Keratinocyte (primary cell): ENCODE measurements around the gene TAPT1. TPM values are rescaled to one million over a fixed set of nuclear protein-coding genes. Genes with fewer than 3 reads are reported as not detected.

Source experiments
- DNase-seq: peaks from one replicate; pipeline ENCODE4 v3.0.0-alpha.2; 2011; ENCODE audit warnings: low read depth, missing footprints, low spot score
- FAIRE-seq: peaks from 2 replicates; lab custom pipeline; 2011; peaks lifted over from hg19 to GRCh38; lab: Jason Lieb, UNC
- H2AFZ ChIP-seq: 2 replicates; pipeline ENCODE4 v1.6.0; 2012; ENCODE audit warnings: low read length, control low read depth, inconsistent platforms; ENCODE audit not compliant: control insufficient read depth
- H3K27ac ChIP-seq: 2 replicates; pipeline ENCODE4 v1.5.1; 2011; ENCODE audit warnings: low read length; ENCODE audit not compliant: control insufficient read depth, insufficient read depth
- H3K27me3 ChIP-seq: 3 replicates; pipeline ENCODE4 v1.6.0; 2011; ENCODE audit warnings: low read length; ENCODE audit not compliant: control insufficient read depth, insufficient read depth; ENCODE audit errors: extremely low read depth
- H3K36me3 ChIP-seq, 2 experiments: 2 replicates in 1 of 2; 3 replicates in 1 of 2; pipeline ENCODE4 v1.5.1; 2011; ENCODE audit warnings: low read length in 2 of 2, mild to moderate bottlenecking in 1 of 2; ENCODE audit not compliant: control insufficient read depth in 2 of 2, insufficient read depth in 2 of 2; ENCODE audit errors: extremely low read depth in 1 of 2
- H3K4me1 ChIP-seq: 3 replicates; pipeline ENCODE4 v1.5.1; 2011; ENCODE audit warnings: low read length; ENCODE audit not compliant: control insufficient read depth, insufficient read depth; ENCODE audit errors: extremely low read depth
- H3K4me2 ChIP-seq: 3 replicates; pipeline ENCODE4 v1.6.0; 2011; ENCODE audit warnings: low read depth, low read length; ENCODE audit not compliant: control insufficient read depth, insufficient read depth; ENCODE audit errors: extremely low read depth
- H3K4me3 ChIP-seq, 3 experiments: fragments of 200-600 bp in 1 of 3; sonication (generic) in 1 of 3; 2 replicates in 2 of 3; 3 replicates in 1 of 3; pipeline ENCODE4 v1.5.1; 2011 to 2016; ENCODE audit warnings: low read length in 3 of 3, mild to moderate bottlenecking in 3 of 3, control low read depth in 2 of 3, inconsistent platforms in 1 of 3, low read depth in 1 of 3, mixed read lengths in 1 of 3, mixed run types in 1 of 3, moderate library complexity in 1 of 3; ENCODE audit not compliant: control insufficient read depth in 2 of 3, insufficient read depth in 2 of 3; ENCODE audit errors: extremely low read depth in 1 of 3
- H3K79me2 ChIP-seq: 2 replicates; pipeline ENCODE4 v1.6.0; 2012; ENCODE audit warnings: low read length; ENCODE audit not compliant: control insufficient read depth, insufficient read depth
- H3K9ac ChIP-seq: 3 replicates; pipeline ENCODE4 v1.6.0; 2011; ENCODE audit warnings: low read length; ENCODE audit not compliant: control insufficient read depth, insufficient read depth; ENCODE audit errors: extremely low read depth
- H3K9me1 ChIP-seq: 3 replicates; pipeline ENCODE4 v1.6.0; 2011; ENCODE audit warnings: low read length; ENCODE audit not compliant: control insufficient read depth, insufficient read depth; ENCODE audit errors: extremely low read depth
- H3K9me3 ChIP-seq: 2 replicates; pipeline ENCODE4 v1.5.1; 2012; ENCODE audit warnings: low read depth, low read length; ENCODE audit not compliant: control insufficient read depth
- H4K20me1 ChIP-seq: 3 replicates; pipeline ENCODE4 v1.6.0; 2011; ENCODE audit warnings: low read length; ENCODE audit not compliant: control insufficient read depth, insufficient read depth; ENCODE audit errors: extremely low read depth
- CTCF ChIP-seq, 3 experiments: IDR thresholded peaks in 1 of 3; conservative IDR thresholded peaks in 1 of 3; optimal IDR thresholded peaks in 1 of 3; 2 replicates in 2 of 3; 3 replicates in 1 of 3; pipeline versions ENCODE3 to v1.5.1; 2011; ENCODE audit warnings: low read length in 3 of 3, mild to moderate bottlenecking in 3 of 3, moderate library complexity in 2 of 3, control low read depth in 1 of 3, inconsistent platforms in 1 of 3; ENCODE audit not compliant: insufficient read depth in 2 of 3; ENCODE audit errors: extremely low read depth in 1 of 3
- EZH2 ChIP-seq: IDR thresholded peaks from one replicate; pipeline ENCODE4 v1.6.1; 2012; ENCODE audit warnings: inconsistent platforms, mild to moderate bottlenecking, low read length, moderate library complexity
- dilution Hi-C: fragments of 300-500 bp; cut with MboI; formaldehyde crosslinking; loops from one replicate; pipeline ENCODE4 v1.7.0; 2020; ENCODE audit warnings: low sequenced_read_pairs; ENCODE audit not compliant: extremely low pct_ligation_motif_present
- polyA plus RNA-seq, 5 experiments: library from polyadenylated mRNA; depleted of rRNA in 3 of 5; stranded (reverse) in 3 of 5; stranded (forward) in 1 of 5; unstranded in 1 of 5; fragments of >200 nt; gene quantifications; 1 replicate in 1 of 5; 2 replicates in 3 of 5; 3 replicates in 1 of 5; pipeline versions ENCODE4 v1.2.1 to v1.2.3, GENCODE V29; 2011 to 2012; ENCODE audit warnings: missing spikeins in 2 of 5, low read depth in 1 of 5, low replicate concordance in 1 of 5

The TAPT1 gene
- polyA plus RNA-seq, 1 donor (not counting 4 experiments of a cell fraction or from before 2014, with no cell fraction given) = 10.7 TPM

DNA sequence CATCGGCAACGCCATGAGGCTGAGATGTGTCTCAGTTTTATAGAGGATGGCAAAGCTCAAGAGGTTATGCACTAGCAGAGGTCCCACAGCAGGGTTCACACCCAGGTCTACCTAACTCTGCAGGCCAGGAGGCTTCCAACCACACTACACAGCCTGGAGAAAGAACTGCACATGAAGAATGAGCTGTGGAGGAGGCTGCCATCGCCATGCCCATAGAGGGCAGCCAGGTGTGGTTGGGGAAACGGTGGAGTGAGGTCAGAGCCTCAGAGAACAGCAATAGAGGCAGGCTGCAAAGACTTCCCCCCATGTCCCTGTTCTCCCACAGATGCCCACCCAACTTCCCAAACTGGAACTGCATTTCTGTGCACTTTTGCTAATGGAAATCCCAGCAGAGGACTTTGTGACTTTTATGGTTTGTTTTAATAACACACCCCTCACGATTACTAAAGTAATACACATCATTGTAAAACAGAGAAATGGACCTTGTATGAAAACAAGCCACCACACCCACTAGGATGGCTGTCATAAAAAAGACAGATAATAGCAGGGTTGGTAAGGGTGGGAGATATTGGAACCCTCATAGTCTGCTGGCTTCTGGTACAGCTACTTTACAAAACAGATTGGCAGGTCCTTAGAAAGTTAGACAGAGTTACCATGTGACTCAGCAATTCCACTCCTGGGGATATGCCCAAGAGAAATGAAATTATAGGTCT is 83.5 kb downstream of the TAPT1 start:
- no peak for FAIRE-seq

GRCh38 chr4:16140879-16141249 is 85.4 kb downstream of the TAPT1 start:
- Histone ChIP-seq H3K27me3 (peaks cover 3% of the 10 kb centered on the region), H3K79me2 (no peaks in the 10 kb centered on the region), H3K9me3 (no peaks in the 10 kb centered on the region), H3K4me1 (no peaks in the 10 kb centered on the region), H3K36me3 (no peaks in the 10 kb centered on the region), H3K27ac (no peak overlapping the region), H3K4me2 (no peak overlapping the region), H3K9me1 (no peaks in the 10 kb centered on the region), H2AFZ (no peak overlapping the region), H3K9ac (no peak overlapping the region), H3K4me3 (no peak overlapping the region), H4K20me1 (no peaks in the 10 kb centered on the region)
- TF ChIP-seq EZH2 (no peak), CTCF (optimal IDR thresholded peaks at IDR 0.05 in 1 of 3, IDR thresholded peaks at IDR 0.05 in 1 of 3, conservative IDR thresholded peaks at IDR 0.05 in 1 of 3; ENCODE audit: extremely low read depth in 1 of 3, insufficient read depth in 2 of 3, low read length in 3 of 3) (no peak)
- DNase-seq (no peak), FAIRE-seq (peak; percentile 75)
- dilution Hi-C loops = no loop called here

More for the DNA sequence above, 83.5 kb downstream of the TAPT1 start:
- H3K27me3 ChIP-seq = peaks cover 3% of the 10 kb centered on the region
- no peaks in the 10 kb centered on the region for H3K79me2 ChIP-seq
- H4K20me1 ChIP-seq = no peaks in the 10 kb centered on the region
- no peak overlapping the region for H2AFZ ChIP-seq
- no peak overlapping the region for H3K27ac ChIP-seq
- no peak overlapping the region for H3K4me3 ChIP-seq
- no peaks in the 10 kb centered on the region for H3K36me3 ChIP-seq
- H3K9me1 ChIP-seq = no peaks in the 10 kb centered on the region
- H3K4me1 ChIP-seq = no peaks in the 10 kb centered on the region
- no peak overlapping the region for H3K9ac ChIP-seq
- H3K4me2 ChIP-seq = no peak overlapping the region
- H3K9me3 ChIP-seq = no peaks in the 10 kb centered on the region
- dilution Hi-C loops = no loop called here
- DNase-seq = no peak
- TF ChIP-seq EZH2 (no peak), CTCF (optimal IDR thresholded peaks at IDR 0.05 in 1 of 3, IDR thresholded peaks at IDR 0.05 in 1 of 3, conservative IDR thresholded peaks at IDR 0.05 in 1 of 3; ENCODE audit: extremely low read depth in 1 of 3, insufficient read depth in 2 of 3, low read length in 3 of 3) (no peak)
